ENCODE data around the gene MFRP. TPM values are rescaled to one million over a fixed set of nuclear protein-coding genes. Genes with fewer than 3 reads are reported as not detected.

MFRP gene
- total RNA-seq, 4 donors from 2014 or later: not detected

GRCh38 chr11:119303227-119303718 is 43.2 kb downstream of the MFRP start:
- intact Hi-C loops (cut with DNase I; ENCODE audit: low total_unique reads): no loop called here
- no peak overlapping the region for H3K4me3 ChIP-seq (ENCODE audit: low read depth, poor library complexity, severe bottlenecking)
- no peak for DNase-seq (ENCODE audit: low spot score in 2 of 2)
- WGBS, 2 donors: 91 to 93% methylated on average over 5 of the region's 5 CpGs
- TF ChIP-seq CTCF (IDR thresholded peaks at IDR 0.05) (no peak), POLR2A (IDR thresholded peaks at IDR 0.05) (no peak)

DNA sequence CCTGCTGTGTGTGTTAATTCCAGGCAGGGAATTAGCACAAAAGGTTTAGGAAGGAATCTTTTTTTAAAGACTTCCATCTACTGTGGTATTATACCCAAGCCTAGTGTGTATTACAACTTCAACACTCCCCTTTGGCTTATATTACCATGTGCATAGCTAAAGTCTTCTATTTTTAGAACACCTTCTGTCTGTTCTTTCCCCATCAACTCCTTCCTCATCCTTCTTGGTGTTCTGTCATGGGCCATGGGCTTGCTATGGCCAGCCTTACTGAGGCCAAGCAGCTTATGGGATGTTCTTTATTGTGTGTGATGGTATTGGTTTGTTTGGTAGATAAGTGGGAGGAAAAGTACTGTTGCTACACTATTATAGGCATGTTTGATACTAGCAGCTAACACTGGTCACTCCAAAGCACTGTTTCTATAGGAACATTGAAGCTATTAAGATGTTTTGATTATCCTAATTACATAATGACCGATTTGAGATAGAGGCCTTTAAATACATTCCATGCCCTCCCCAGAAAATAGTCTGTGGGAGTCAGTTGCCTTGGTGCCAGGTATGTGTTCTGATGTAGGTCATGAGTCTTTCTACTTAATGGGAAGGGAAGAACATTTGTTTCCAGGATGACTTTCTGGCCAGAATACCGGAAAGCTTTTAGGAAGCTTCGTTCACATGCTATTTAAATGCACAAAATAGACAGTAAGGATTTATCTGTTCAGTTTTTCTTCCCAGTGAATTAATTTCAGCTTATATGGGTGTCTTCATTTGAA is 46.1 kb downstream of the MFRP start:
- WGBS, 2 donors: 78 to 84% methylated on average over 3 of the region's 3 CpGs
- no peak overlapping the region for H3K4me3 ChIP-seq (ENCODE audit: low read depth, poor library complexity, severe bottlenecking)
- intact Hi-C loops (cut with DNase I; ENCODE audit: low total_unique reads): no loop called here
- DNase-seq (ENCODE audit: low spot score in 2 of 2): no peak
- TF ChIP-seq CTCF (IDR thresholded peaks at IDR 0.05) (no peak), POLR2A (IDR thresholded peaks at IDR 0.05) (no peak)

GRCh38 chr11:119299416-119299815 is 47.1 kb downstream of the MFRP start:
- H3K4me3 ChIP-seq (ENCODE audit: low read depth, poor library complexity, severe bottlenecking): no peak overlapping the region
- DNase-seq (ENCODE audit: low spot score in 2 of 2): peak in 1 of 2 donors; percentile 28
- intact Hi-C loops (cut with DNase I; ENCODE audit: low total_unique reads): no loop called here
- WGBS, 2 donors: 96 to 98% methylated on average over 9 of the region's 9 CpGs
- no peak for TF ChIP-seq CTCF (IDR thresholded peaks at IDR 0.05)
- TF ChIP-seq POLR2A (IDR thresholded peaks at IDR 0.05): no peak

DNA sequence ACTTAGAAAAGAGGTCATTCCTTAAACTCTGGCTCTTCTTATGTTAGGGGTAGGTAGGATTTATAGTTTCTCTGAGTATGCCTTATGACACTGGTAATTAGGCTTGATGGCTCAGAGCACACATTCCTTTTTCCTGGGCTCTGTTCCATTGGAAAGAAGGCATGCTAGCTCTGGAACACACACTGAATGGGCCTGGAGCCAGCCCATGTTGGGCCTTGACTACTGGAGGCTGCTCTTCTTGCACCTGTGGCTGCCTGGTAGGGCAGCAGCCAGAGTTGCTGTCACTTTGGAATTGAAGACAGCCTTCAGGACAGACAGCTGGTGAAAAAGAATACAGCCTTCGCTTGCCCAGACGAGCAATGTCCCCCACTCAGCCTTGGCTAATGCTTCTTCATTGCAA is 47.8 kb downstream of the MFRP start:
- WGBS, 2 donors: 68 to 71% methylated on average over 2 of the region's 2 CpGs
- intact Hi-C loops (cut with DNase I; ENCODE audit: low total_unique reads): no loop called here
- no peak for DNase-seq (ENCODE audit: low spot score in 2 of 2)
- no peak overlapping the region for H3K4me3 ChIP-seq (ENCODE audit: low read depth, poor library complexity, severe bottlenecking)
- TF ChIP-seq POLR2A (IDR thresholded peaks at IDR 0.05): no peak
- TF ChIP-seq CTCF (IDR thresholded peaks at IDR 0.05): no peak

DNA sequence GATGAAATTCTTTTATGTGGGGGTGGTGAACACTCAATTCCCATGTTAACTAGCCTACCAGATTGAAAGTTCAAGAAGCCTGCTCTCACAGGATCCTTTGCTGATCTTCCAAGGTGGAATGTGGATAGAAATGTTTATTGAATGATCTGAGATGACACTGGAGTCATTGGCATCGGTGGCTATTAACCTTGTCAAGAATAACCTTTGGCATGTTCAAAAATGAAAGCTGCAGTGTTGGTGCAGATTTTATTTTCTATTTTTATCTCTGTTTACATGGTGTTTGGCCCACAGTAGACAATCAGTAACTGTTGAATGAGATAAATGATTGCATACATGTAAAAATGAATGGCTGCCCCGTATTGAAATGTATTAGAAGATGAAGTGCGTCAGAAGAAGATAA is 48.6 kb downstream of the MFRP start:
- TF ChIP-seq POLR2A (IDR thresholded peaks at IDR 0.05): no peak
- intact Hi-C loops (cut with DNase I; ENCODE audit: low total_unique reads): no loop called here
- WGBS, 2 donors: 55% methylated on average over 3 of the region's 3 CpGs
- DNase-seq (ENCODE audit: low spot score in 2 of 2): no peak
- H3K4me3 ChIP-seq (ENCODE audit: low read depth, poor library complexity, severe bottlenecking): no peak overlapping the region

GRCh38 chr11:119295178-119295577 is 51.3 kb downstream of the MFRP start:
- WGBS, 2 donors: 54 to 61% methylated on average over 3 of the region's 3 CpGs
- TF ChIP-seq CTCF (IDR thresholded peaks at IDR 0.05) (no peak), POLR2A (IDR thresholded peaks at IDR 0.05) (no peak)
- intact Hi-C loops (cut with DNase I; ENCODE audit: low total_unique reads): no loop called here
- DNase-seq (ENCODE audit: low spot score in 2 of 2): no peak
- no peak overlapping the region for H3K4me3 ChIP-seq (ENCODE audit: low read depth, poor library complexity, severe bottlenecking)
